ENCODE measurements around the gene FRMD8.

- TF ChIP-seq CTCF (IDR thresholded peaks at IDR 0.05; ENCODE audit: extremely low read depth in 1 of 2, insufficient read depth in 1 of 2, low read depth in 1 of 2, low read length in 2 of 2) (no peak), EZH2 (IDR thresholded peaks at IDR 0.05; ENCODE audit: borderline replicate concordance, low read depth, low read length, severe bottlenecking) (no peak), MYC (IDR thresholded peaks at IDR 0.05; ENCODE audit: low read depth, low read length) (no peak), MAX (IDR thresholded peaks at IDR 0.05; ENCODE audit: insufficient read depth, insufficient read length) (no peak)
Measured at GRCh38 chr11:65403607-65404121, 17.2 kb downstream of the FRMD8 start.
